B cell (primary cell): ENCODE data around the gene SPTB. TPM values are rescaled to one million over a fixed set of nuclear protein-coding genes. Genes with fewer than 3 reads are reported as not detected.

Experiments
- ATAC-seq: fragments of 200-7000 bp; cut with Tn5 transposase; one replicate; pipeline ENCODE4 v1.10.0; 2021; ENCODE audit warnings: low read depth, mild to moderate bottlenecking, moderate number of reproducible peaks, moderate library complexity
- CTCF ChIA-PET: fragments of 350-600 bp; sonication (Branson Sonifier 250); formaldehyde crosslinking; loops from one replicate; lab custom pipeline; 2021; ENCODE audit warnings: antibody characterized with exemption, inconsistent platforms; lab: Charles Lee
- POLR2A ChIA-PET: fragments of 350-600 bp; sonication (Branson Sonifier 250); formaldehyde crosslinking; loops from one replicate; lab custom pipeline; 2021; ENCODE audit warnings: antibody characterized with exemption; lab: Charles Lee
- DNase-seq: peaks from one replicate; pipeline ENCODE4 v3.0.0; 2013
- H2AFZ ChIP-seq: 2 replicates; pipeline ENCODE4 v1.6.1; 2012; ENCODE audit warnings: mild to moderate bottlenecking, low read depth, low read length; ENCODE audit not compliant: insufficient read depth, poor library complexity, severe bottlenecking
- H3K27ac ChIP-seq, 2 donors: 1 replicate in 1 of 2; 2 replicates in 1 of 2; pipeline ENCODE4 v1.5.1; 2012 to 2013; ENCODE audit warnings: low read length in 2 of 2, mild to moderate bottlenecking in 2 of 2, moderate library complexity in 1 of 2
- H3K27me3 ChIP-seq, 4 experiments: fragments of 200-600 bp in 1 of 4; sonication (generic) in 1 of 4; replicated peaks in 1 of 4; 1 replicate in 2 of 4; 2 replicates in 2 of 4; pipeline versions ENCODE4 v1.6.1 to v1.7.0; 2013 to 2016; ENCODE audit warnings: low read length in 3 of 4, mild to moderate bottlenecking in 2 of 4, mixed read lengths in 1 of 4, moderate library complexity in 1 of 4; ENCODE audit not compliant: insufficient read depth in 4 of 4, control insufficient read depth in 3 of 4; ENCODE audit errors: control extremely low read depth in 1 of 4
- H3K36me3 ChIP-seq, 2 experiments: replicated peaks in 1 of 2; 1 replicate in 1 of 2; 2 replicates in 1 of 2; pipeline versions ENCODE4 v1.6.1 to v1.7.1; 2013; ENCODE audit warnings: low read length in 1 of 2; ENCODE audit not compliant: insufficient read depth in 2 of 2, control insufficient read depth in 1 of 2; ENCODE audit errors: control extremely low read depth in 1 of 2, extremely low read depth in 1 of 2
- H3K4me1 ChIP-seq, 2 donors: fragments of 200-600 bp in 1 of 2; sonication (generic) in 1 of 2; 1 replicate in 1 of 2; 2 replicates in 1 of 2; pipeline versions ENCODE4 v1.5.1 to v1.6.1; 2013 to 2017; ENCODE audit warnings: low read length in 2 of 2; ENCODE audit not compliant: control insufficient read depth in 2 of 2, insufficient read depth in 2 of 2
- H3K4me2 ChIP-seq: replicated peaks from 2 replicates; pipeline ENCODE3; 2012; ENCODE audit warnings: mild to moderate bottlenecking, low read depth, low read length; ENCODE audit not compliant: poor library complexity, severe bottlenecking
- H3K4me3 ChIP-seq, 5 experiments: fragments of 200-600 bp in 1 of 5; sonication (generic) in 1 of 5; 1 replicate in 3 of 5; 2 replicates in 2 of 5; pipeline versions ENCODE4 v1.5.1 to v1.7.0; 2011 to 2016; ENCODE audit warnings: low read length in 4 of 5, mild to moderate bottlenecking in 4 of 5, low read depth in 2 of 5, control low read depth in 1 of 5, moderate library complexity in 1 of 5; ENCODE audit not compliant: insufficient read depth in 1 of 5; ENCODE audit errors: control extremely low read depth in 1 of 5, extremely low read depth in 1 of 5
- H3K79me2 ChIP-seq: fragments of 200-600 bp; sonication (generic); one replicate; pipeline ENCODE4 v1.6.0; 2016; ENCODE audit warnings: low read length; ENCODE audit not compliant: control insufficient read depth, insufficient read depth
- H3K9ac ChIP-seq: fragments of 200-600 bp; sonication (generic); 2 replicates; pipeline ENCODE4 v1.6.1; 2017; ENCODE audit warnings: mild to moderate bottlenecking, low read length, moderate library complexity
- H3K9me3 ChIP-seq, 3 donors: one replicate each; pipeline versions ENCODE4 v1.6.1 to v1.7.1; 2013; ENCODE audit warnings: low read length in 2 of 3; ENCODE audit not compliant: control insufficient read depth in 2 of 3, insufficient read depth in 1 of 3; ENCODE audit errors: control extremely low read depth in 1 of 3
- H4K20me1 ChIP-seq: 2 replicates; pipeline ENCODE4 v1.6.0; 2012; ENCODE audit warnings: mild to moderate bottlenecking, low read length; ENCODE audit not compliant: insufficient read depth, control insufficient read depth, poor library complexity, severe bottlenecking
- H3K27ac Mint-ChIP-seq: one replicate; pipeline ENCODE4 v1.8.0; 2021; ENCODE audit warnings: mixed read lengths
- H3K27me3 Mint-ChIP-seq: one replicate; pipeline ENCODE4 v1.8.0; 2021; ENCODE audit warnings: mixed read lengths
- H3K4me1 Mint-ChIP-seq: one replicate; pipeline ENCODE4 v1.8.0; 2021; ENCODE audit warnings: mixed read lengths
- H3K4me3 Mint-ChIP-seq: one replicate; pipeline ENCODE4 v1.8.0; 2021; ENCODE audit warnings: mixed read lengths
- H3K9me3 Mint-ChIP-seq: one replicate; pipeline ENCODE4 v1.8.0; 2022; ENCODE audit warnings: mixed read lengths; ENCODE audit not compliant: insufficient read depth
- EZH2 ChIP-seq: IDR thresholded peaks from 2 replicates; pipeline ENCODE4 v1.6.1; 2012; ENCODE audit warnings: borderline replicate concordance, low read depth, mild to moderate bottlenecking, moderate library complexity, low read length; ENCODE audit not compliant: insufficient read depth, poor library complexity, severe bottlenecking
- WGBS: methylation state at CpG from one replicate; pipeline ENCODE4 v1.1.5; 2013; ENCODE audit warnings: missing lambda C conversion rate; ENCODE audit not compliant: insufficient coverage; 5-methylcytosine and 5-hydroxymethylcytosine counted together
- intact Hi-C: fragments of 100-400 bp; cut with micrococcal nuclease; formaldehyde crosslinking; loops from one replicate; pipeline ENCODE4 v1.10.0; 2022
- polyA plus RNA-seq: library from polyadenylated mRNA; depleted of rRNA; stranded (reverse); fragments of >200 nt; gene quantifications from 2 replicates; pipeline ENCODE4 v1.2.3, GENCODE V29; 2012
- total RNA-seq, 2 donors: library from RNA; stranded (reverse); fragments of 120-200 nt in 1 of 2; gene quantifications; 1 replicate in 1 of 2; 2 replicates in 1 of 2; pipeline versions ENCODE4 v1.2.3 to v1.2.4, GENCODE V29; 2013 to 2022
- TF ChIP-seq, protein P1 (sequence below): fragments of 200-600 bp; IDR thresholded peaks from one replicate; pipeline ENCODE4 v1.8.0; 2022; ENCODE audit warnings: antibody characterized with exemption, mild to moderate bottlenecking

SPTB gene
- total and polyA plus RNA-seq, 2 donors (not counting 1 experiment from before 2014, with no cell fraction given), result 0.12 TPM; not detected in 1

- WGBS, result 100% methylated on average over 1 of the region's 3 CpGs
- Histone ChIP-seq H3K27ac (no peak overlapping the region), H3K4me1 (no peaks in the 10 kb centered on the region), H3K4me3 (no peak overlapping the region), H4K20me1 (no peaks in the 10 kb centered on the region), H3K9me3 (no peaks in the 10 kb centered on the region), H3K27me3 (peaks cover 0 to 13% (median 2%) of the 10 kb centered on the region in 4 experiments), H3K4me2 (no peak overlapping the region), H3K79me2 (no peaks in the 10 kb centered on the region), H3K9ac (no peak overlapping the region), H2AFZ (no peak overlapping the region), H3K36me3 (no peaks in the 10 kb centered on the region)
- ChIA-PET POLR2A (no interaction called here), CTCF (interaction anchor here (2.3 kb wide), 1 partner anchor 46 kb away, joined by 9 read pairs; no protein-coding TSS in a partner anchor)
- H3K4me3 Mint-ChIP-seq, result no peak overlapping the region
- H3K27ac Mint-ChIP-seq, result no peak overlapping the region
- intact Hi-C loops, result no loop called here
- DNase-seq (no peak), ATAC-seq (no peak)
- peaks cover 53% of the 10 kb centered on the region for H3K27me3 Mint-ChIP-seq
- peaks cover 4% of the 10 kb centered on the region for H3K4me1 Mint-ChIP-seq
- no peaks in the 10 kb centered on the region for H3K9me3 Mint-ChIP-seq
- TF ChIP-seq EZH2, result no peak
- TF ChIP-seq, protein P1, sequence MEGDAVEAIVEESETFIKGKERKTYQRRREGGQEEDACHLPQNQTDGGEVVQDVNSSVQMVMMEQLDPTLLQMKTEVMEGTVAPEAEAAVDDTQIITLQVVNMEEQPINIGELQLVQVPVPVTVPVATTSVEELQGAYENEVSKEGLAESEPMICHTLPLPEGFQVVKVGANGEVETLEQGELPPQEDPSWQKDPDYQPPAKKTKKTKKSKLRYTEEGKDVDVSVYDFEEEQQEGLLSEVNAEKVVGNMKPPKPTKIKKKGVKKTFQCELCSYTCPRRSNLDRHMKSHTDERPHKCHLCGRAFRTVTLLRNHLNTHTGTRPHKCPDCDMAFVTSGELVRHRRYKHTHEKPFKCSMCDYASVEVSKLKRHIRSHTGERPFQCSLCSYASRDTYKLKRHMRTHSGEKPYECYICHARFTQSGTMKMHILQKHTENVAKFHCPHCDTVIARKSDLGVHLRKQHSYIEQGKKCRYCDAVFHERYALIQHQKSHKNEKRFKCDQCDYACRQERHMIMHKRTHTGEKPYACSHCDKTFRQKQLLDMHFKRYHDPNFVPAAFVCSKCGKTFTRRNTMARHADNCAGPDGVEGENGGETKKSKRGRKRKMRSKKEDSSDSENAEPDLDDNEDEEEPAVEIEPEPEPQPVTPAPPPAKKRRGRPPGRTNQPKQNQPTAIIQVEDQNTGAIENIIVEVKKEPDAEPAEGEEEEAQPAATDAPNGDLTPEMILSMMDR, result no peak
These were observed 34.7 kb downstream of the SPTB start for GRCh38 chr14:64844969-64845536.

DNA sequence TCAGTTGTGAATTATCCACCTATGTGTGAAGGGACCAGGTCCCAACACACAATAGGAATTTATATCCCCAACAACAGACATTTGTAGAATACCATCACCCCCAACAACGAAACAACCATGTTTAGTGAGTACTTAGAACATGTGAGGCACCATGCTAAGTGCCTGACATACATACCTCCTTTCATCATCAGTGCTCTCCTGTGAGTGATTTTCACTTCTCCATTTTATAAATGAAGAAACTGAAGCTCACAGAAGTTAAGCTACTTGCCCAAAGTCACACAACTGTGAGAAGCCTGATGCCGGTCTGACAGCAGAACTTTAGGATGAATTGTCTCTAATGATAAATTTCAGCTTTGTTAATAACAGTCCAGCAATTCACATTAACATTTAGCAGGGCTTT is 35.4 kb downstream of the SPTB start:
- no peak overlapping the region for H3K4me3 Mint-ChIP-seq
- POLR2A ChIA-PET, result no interaction called here

More for the DNA sequence above, 35.4 kb downstream of the SPTB start:
- H3K9me3 Mint-ChIP-seq, result no peaks in the 10 kb centered on the region
- peaks cover 53% of the 10 kb centered on the region for H3K27me3 Mint-ChIP-seq
- no peak overlapping the region for H3K27ac Mint-ChIP-seq
- H3K4me1 ChIP-seq, result no peaks in the 10 kb centered on the region
- CTCF ChIA-PET, result interaction anchor here (0.6 to 2.3 kb wide), 2 partner anchors 47 to 139 kb away, joined by 3 to 9 read pairs; no protein-coding TSS in a partner anchor
- DNase-seq, result peak; percentile 33
- no peak overlapping the region for H3K9ac ChIP-seq
- H3K4me1 Mint-ChIP-seq, result peaks cover 4% of the 10 kb centered on the region
- H3K36me3 ChIP-seq, result no peaks in the 10 kb centered on the region
- H3K4me2 ChIP-seq, result no peak overlapping the region
- no peak overlapping the region for H2AFZ ChIP-seq
- H3K27me3 ChIP-seq, result peaks cover 0 to 13% (median 2%) of the 10 kb centered on the region in 4 experiments
- H4K20me1 ChIP-seq, result no peaks in the 10 kb centered on the region
- no peak overlapping the region for H3K27ac ChIP-seq
- no peaks in the 10 kb centered on the region for H3K79me2 ChIP-seq
- intact Hi-C loops, result no loop called here
- TF ChIP-seq, protein P1, result no peak
- TF ChIP-seq EZH2, result no peak
- ATAC-seq, result no peak
- WGBS, result 57% methylated on average over 1 of the region's 2 CpGs
- no peaks in the 10 kb centered on the region for H3K9me3 ChIP-seq
- no peak overlapping the region for H3K4me3 ChIP-seq
